ENCODE measurements around the gene TXNDC8. TPM values are rescaled to one million over a fixed set of nuclear protein-coding genes. Genes with fewer than 3 reads are reported as not detected.

TXNDC8 gene
- total and polyA plus RNA-seq, 2 donors, result 0.02 TPM; not detected in 1

GRCh38 chr9:110332766-110333165, 4.9 kb downstream of the TXNDC8 start:
- Histone ChIP-seq H3K9me3 (ENCODE audit: control insufficient read depth in 2 of 2, insufficient read depth in 1 of 2, low read length in 1 of 2) (no peaks in the 10 kb centered on the region), H3K4me1 (ENCODE audit: control insufficient read depth in 2 of 2, insufficient read depth in 2 of 2, low read length in 2 of 2) (peaks cover 4 to 5% of the 10 kb centered on the region in 2 donors), H3K27me3 (ENCODE audit: control insufficient read depth in 2 of 2, insufficient read depth in 1 of 2, low read length in 1 of 2) (no peaks in the 10 kb centered on the region), H3K4me3 (ENCODE audit: low read length in 2 of 2) (no peak overlapping the region), H3K36me3 (ENCODE audit: control insufficient read depth in 2 of 2, insufficient read depth in 2 of 2, low read length in 1 of 2) (no peaks in the 10 kb centered on the region), H3K27ac (ENCODE audit: low read depth in 1 of 2, low read length in 1 of 2) (no peak overlapping the region)
- WGBS, result 97% methylated on average over 3 of the region's 3 CpGs
- no peak for DNase-seq (ENCODE audit: low read depth in 6 of 9, low spot score in 9 of 9)

- Histone ChIP-seq H3K27me3 (ENCODE audit: control insufficient read depth in 2 of 2, insufficient read depth in 1 of 2, low read length in 1 of 2) (no peaks in the 10 kb centered on the region), H3K9me3 (ENCODE audit: control insufficient read depth in 2 of 2, insufficient read depth in 1 of 2, low read length in 1 of 2) (no peaks in the 10 kb centered on the region), H3K4me3 (ENCODE audit: low read length in 2 of 2) (no peak overlapping the region), H3K27ac (ENCODE audit: low read depth in 1 of 2, low read length in 1 of 2) (no peak overlapping the region), H3K36me3 (ENCODE audit: control insufficient read depth in 2 of 2, insufficient read depth in 2 of 2, low read length in 1 of 2) (no peaks in the 10 kb centered on the region), H3K4me1 (ENCODE audit: control insufficient read depth in 2 of 2, insufficient read depth in 2 of 2, low read length in 2 of 2) (peaks cover 4 to 5% of the 10 kb centered on the region in 2 donors)
- DNase-seq (ENCODE audit: low read depth in 6 of 9, low spot score in 9 of 9), result no peak
- WGBS, result 96% methylated on average over 1 of the region's 1 CpG
Measured at GRCh38 chr9:110330484-110331105, 7.1 kb downstream of the TXNDC8 start.

- Histone ChIP-seq H3K4me3 (ENCODE audit: low read length in 2 of 2) (no peak overlapping the region), H3K27me3 (ENCODE audit: control insufficient read depth in 2 of 2, insufficient read depth in 1 of 2, low read length in 1 of 2) (no peaks in the 10 kb centered on the region), H3K36me3 (ENCODE audit: control insufficient read depth in 2 of 2, insufficient read depth in 2 of 2, low read length in 1 of 2) (no peaks in the 10 kb centered on the region), H3K27ac (ENCODE audit: low read depth in 1 of 2, low read length in 1 of 2) (no peak overlapping the region), H3K4me1 (ENCODE audit: control insufficient read depth in 2 of 2, insufficient read depth in 2 of 2, low read length in 2 of 2) (peaks cover 4 to 5% of the 10 kb centered on the region in 2 donors), H3K9me3 (ENCODE audit: control insufficient read depth in 2 of 2, insufficient read depth in 1 of 2, low read length in 1 of 2) (no peaks in the 10 kb centered on the region)
- 63% methylated on average over 5 of the region's 5 CpGs for WGBS
- no peak for DNase-seq (ENCODE audit: low read depth in 6 of 9, low spot score in 9 of 9)
Measured at GRCh38 chr9:110329639-110330230, 7.9 kb downstream of the TXNDC8 start.

- WGBS, result 99% methylated on average over 1 of the region's 1 CpG
- Histone ChIP-seq H3K4me3 (ENCODE audit: low read length in 2 of 2) (no peak overlapping the region), H3K9me3 (ENCODE audit: control insufficient read depth in 2 of 2, insufficient read depth in 1 of 2, low read length in 1 of 2) (no peaks in the 10 kb centered on the region), H3K27ac (ENCODE audit: low read depth in 1 of 2, low read length in 1 of 2) (no peak overlapping the region), H3K36me3 (ENCODE audit: control insufficient read depth in 2 of 2, insufficient read depth in 2 of 2, low read length in 1 of 2) (no peaks in the 10 kb centered on the region), H3K4me1 (ENCODE audit: control insufficient read depth in 2 of 2, insufficient read depth in 2 of 2, low read length in 2 of 2) (peaks cover 4 to 5% of the 10 kb centered on the region in 2 donors), H3K27me3 (ENCODE audit: control insufficient read depth in 2 of 2, insufficient read depth in 1 of 2, low read length in 1 of 2) (no peaks in the 10 kb centered on the region)
- no peak for DNase-seq (ENCODE audit: low read depth in 6 of 9, low spot score in 9 of 9)
Measured at GRCh38 chr9:110328763-110329162, 8.9 kb downstream of the TXNDC8 start.

- no peak for DNase-seq (ENCODE audit: low read depth in 6 of 9, low spot score in 9 of 9)
- peaks cover 4 to 5% of the 10 kb centered on the region in 2 donors for H3K4me1 ChIP-seq (ENCODE audit: control insufficient read depth in 2 of 2, insufficient read depth in 2 of 2, low read length in 2 of 2)
- no peaks in the 10 kb centered on the region for H3K27me3 ChIP-seq (ENCODE audit: control insufficient read depth in 2 of 2, insufficient read depth in 1 of 2, low read length in 1 of 2)
- H3K27ac ChIP-seq (ENCODE audit: low read depth in 1 of 2, low read length in 1 of 2), result no peak overlapping the region
- WGBS, result 99% methylated on average over 1 of the region's 1 CpG
- H3K4me3 ChIP-seq (ENCODE audit: low read length in 2 of 2), result no peak overlapping the region
- H3K36me3 ChIP-seq (ENCODE audit: control insufficient read depth in 2 of 2, insufficient read depth in 2 of 2, low read length in 1 of 2), result no peaks in the 10 kb centered on the region
- no peaks in the 10 kb centered on the region for H3K9me3 ChIP-seq (ENCODE audit: control insufficient read depth in 2 of 2, insufficient read depth in 1 of 2, low read length in 1 of 2)
Measured at GRCh38 chr9:110327716-110328115, 9.9 kb downstream of the TXNDC8 start.

GRCh38 chr9:110323818-110324217, 13.8 kb downstream of the TXNDC8 start:
- no peak overlapping the region for H3K27ac ChIP-seq (ENCODE audit: low read depth in 1 of 2, low read length in 1 of 2)
- no peaks in the 10 kb centered on the region for H3K9me3 ChIP-seq (ENCODE audit: control insufficient read depth in 2 of 2, insufficient read depth in 1 of 2, low read length in 1 of 2)
- H3K4me3 ChIP-seq (ENCODE audit: low read length in 2 of 2), result no peak overlapping the region
- no peaks in the 10 kb centered on the region for H3K4me1 ChIP-seq (ENCODE audit: control insufficient read depth in 2 of 2, insufficient read depth in 2 of 2, low read length in 2 of 2)
- no peaks in the 10 kb centered on the region for H3K27me3 ChIP-seq (ENCODE audit: control insufficient read depth in 2 of 2, insufficient read depth in 1 of 2, low read length in 1 of 2)
- no peaks in the 10 kb centered on the region for H3K36me3 ChIP-seq (ENCODE audit: control insufficient read depth in 2 of 2, insufficient read depth in 2 of 2, low read length in 1 of 2)
- DNase-seq (ENCODE audit: low read depth in 6 of 9, low spot score in 9 of 9), result no peak

- WGBS, result 90% methylated on average over 3 of the region's 3 CpGs
- H3K9me3 ChIP-seq (ENCODE audit: control insufficient read depth in 2 of 2, insufficient read depth in 1 of 2, low read length in 1 of 2), result no peaks in the 10 kb centered on the region
- no peaks in the 10 kb centered on the region for H3K36me3 ChIP-seq (ENCODE audit: control insufficient read depth in 2 of 2, insufficient read depth in 2 of 2, low read length in 1 of 2)
- no peak overlapping the region for H3K4me3 ChIP-seq (ENCODE audit: low read length in 2 of 2)
- DNase-seq (ENCODE audit: low read depth in 6 of 9, low spot score in 9 of 9), result no peak
- no peaks in the 10 kb centered on the region for H3K27me3 ChIP-seq (ENCODE audit: control insufficient read depth in 2 of 2, insufficient read depth in 1 of 2, low read length in 1 of 2)
- H3K27ac ChIP-seq (ENCODE audit: low read depth in 1 of 2, low read length in 1 of 2), result no peak overlapping the region
- H3K4me1 ChIP-seq (ENCODE audit: control insufficient read depth in 2 of 2, insufficient read depth in 2 of 2, low read length in 2 of 2), result peaks cover 8 to 14% of the 10 kb centered on the region in 2 donors
Measured at GRCh38 chr9:110320651-110321445, 16.8 kb downstream of the TXNDC8 start.

- DNase-seq (ENCODE audit: low read depth in 6 of 9, low spot score in 9 of 9), result no peak
- Histone ChIP-seq H3K27ac (ENCODE audit: low read depth in 1 of 2, low read length in 1 of 2) (no peak overlapping the region), H3K4me3 (ENCODE audit: low read length in 2 of 2) (no peak overlapping the region), H3K4me1 (ENCODE audit: control insufficient read depth in 2 of 2, insufficient read depth in 2 of 2, low read length in 2 of 2) (peaks cover 10 to 21% of the 10 kb centered on the region in 2 donors), H3K36me3 (ENCODE audit: control insufficient read depth in 2 of 2, insufficient read depth in 2 of 2, low read length in 1 of 2) (no peaks in the 10 kb centered on the region), H3K9me3 (ENCODE audit: control insufficient read depth in 2 of 2, insufficient read depth in 1 of 2, low read length in 1 of 2) (no peaks in the 10 kb centered on the region), H3K27me3 (ENCODE audit: control insufficient read depth in 2 of 2, insufficient read depth in 1 of 2, low read length in 1 of 2) (no peaks in the 10 kb centered on the region)
- WGBS, result 96% methylated on average over 4 of the region's 4 CpGs
Measured at GRCh38 chr9:110319781-110320492, 17.7 kb downstream of the TXNDC8 start.

- Histone ChIP-seq H3K27me3 (ENCODE audit: control insufficient read depth in 2 of 2, insufficient read depth in 1 of 2, low read length in 1 of 2) (no peaks in the 10 kb centered on the region), H3K4me1 (ENCODE audit: control insufficient read depth in 2 of 2, insufficient read depth in 2 of 2, low read length in 2 of 2) (peaks cover 10 to 21% of the 10 kb centered on the region in 2 donors), H3K4me3 (ENCODE audit: low read length in 2 of 2) (no peak overlapping the region), H3K9me3 (ENCODE audit: control insufficient read depth in 2 of 2, insufficient read depth in 1 of 2, low read length in 1 of 2) (peaks cover 0 to 2% of the 10 kb centered on the region in 2 donors), H3K27ac (ENCODE audit: low read depth in 1 of 2, low read length in 1 of 2) (no peak overlapping the region), H3K36me3 (ENCODE audit: control insufficient read depth in 2 of 2, insufficient read depth in 2 of 2, low read length in 1 of 2) (no peaks in the 10 kb centered on the region)
- DNase-seq (ENCODE audit: low read depth in 6 of 9, low spot score in 9 of 9), result no peak
- 96% methylated on average over 4 of the region's 4 CpGs for WGBS
Measured at GRCh38 chr9:110317911-110318310, 19.8 kb downstream of the TXNDC8 start.

Measured in thymus (tissue), 11 donors.